GM23338 (cell line): ENCODE data around the gene AIF1L. TPM values are rescaled to one million over a fixed set of nuclear protein-coding genes. Genes with fewer than 3 reads are reported as not detected.

ENCODE experiments used
- ATAC-seq: fragments of 200-7000 bp; cut with Tn5 transposase; 3 replicates; pipeline ENCODE4 v1.9.1; 2020
- DNase-seq: peaks from one replicate; pipeline ENCODE4 v3.0.0-alpha.2; 2015; ENCODE audit warnings: low spot score
- H2AFZ ChIP-seq: fragments of 200-600 bp; sonication (generic); 2 replicates; pipeline ENCODE4 v1.8.0; 2016; ENCODE audit warnings: antibody characterized with exemption, mild to moderate bottlenecking, moderate library complexity
- H3F3A ChIP-seq: fragments of 200-600 bp; sonication (generic); replicated peaks from 2 replicates; pipeline ENCODE4 v1.8.0; 2017; ENCODE audit warnings: antibody characterized with exemption, mixed run types, low read depth
- H3K27ac ChIP-seq: fragments of 200-600 bp; sonication (generic); 2 replicates; pipeline ENCODE4 v1.6.1; 2016; ENCODE audit warnings: low read depth
- H3K27me3 ChIP-seq: fragments of 200-600 bp; sonication (generic); 2 replicates; pipeline ENCODE4 v1.8.0; 2016; ENCODE audit warnings: mild to moderate bottlenecking, mixed run types, moderate library complexity; ENCODE audit not compliant: insufficient read depth
- H3K36me3 ChIP-seq: fragments of 200-600 bp; sonication (generic); 2 replicates; pipeline ENCODE4 v1.8.0; 2016; ENCODE audit warnings: mild to moderate bottlenecking; ENCODE audit not compliant: insufficient read depth
- H3K4me1 ChIP-seq: fragments of 200-600 bp; sonication (generic); 2 replicates; pipeline ENCODE4 v1.8.0; 2016; ENCODE audit warnings: mild to moderate bottlenecking, moderate library complexity; ENCODE audit not compliant: insufficient read depth
- H3K4me2 ChIP-seq: fragments of 200-600 bp; sonication (generic); 2 replicates; pipeline ENCODE4 v1.7.1; 2017; ENCODE audit warnings: mixed run types
- H3K4me3 ChIP-seq: fragments of 200-600 bp; sonication (generic); 2 replicates; pipeline ENCODE4 v1.6.1; 2016; ENCODE audit warnings: mixed run types
- H3K79me2 ChIP-seq: fragments of 200-600 bp; sonication (generic); replicated peaks from 2 replicates; pipeline ENCODE4 v1.8.0; 2017; ENCODE audit warnings: mild to moderate bottlenecking; ENCODE audit not compliant: insufficient read depth
- H3K9me2 ChIP-seq: fragments of 200-600 bp; sonication (generic); 2 replicates; pipeline ENCODE4 v1.8.0; 2017; ENCODE audit not compliant: insufficient read depth
- H4K20me1 ChIP-seq: fragments of 200-600 bp; sonication (generic); replicated peaks from 2 replicates; pipeline ENCODE4 v1.8.0; 2017; ENCODE audit warnings: mild to moderate bottlenecking; ENCODE audit not compliant: insufficient read depth
- H3K27ac Mint-ChIP-seq: 2 replicates; pipeline ENCODE4 v1.8.0; 2020; ENCODE audit warnings: inconsistent platforms, mild to moderate bottlenecking, moderate library complexity, mixed read lengths
- H3K27me3 Mint-ChIP-seq: 3 replicates; pipeline ENCODE4 v1.8.0; 2022; ENCODE audit warnings: low read depth, mild to moderate bottlenecking, moderate library complexity, mixed read lengths, inconsistent platforms; ENCODE audit not compliant: insufficient read depth, poor library complexity
- H3K36me3 Mint-ChIP-seq: 3 replicates; pipeline ENCODE4 v1.8.0; 2021; ENCODE audit warnings: low read depth, mild to moderate bottlenecking, inconsistent platforms, moderate library complexity, mixed read lengths
- H3K4me1 Mint-ChIP-seq: 3 replicates; pipeline ENCODE4 v1.8.0; 2020; ENCODE audit warnings: mild to moderate bottlenecking, inconsistent platforms, mixed read lengths
- H3K4me3 Mint-ChIP-seq: 3 replicates; pipeline ENCODE4 v1.8.0; 2021; ENCODE audit warnings: moderate library complexity, mild to moderate bottlenecking, inconsistent platforms, mixed read lengths
- H3K9me3 Mint-ChIP-seq: 3 replicates; pipeline ENCODE4 v1.8.0; 2020; ENCODE audit warnings: moderate library complexity, mild to moderate bottlenecking, inconsistent platforms, mixed read lengths
- CREB1 ChIP-seq: fragments of 250-450 bp; sonication (Bioruptor Pico); IDR thresholded peaks from 2 replicates; pipeline ENCODE4 v1.5.0; 2020; ENCODE audit warnings: low read depth, mild to moderate bottlenecking, moderate library complexity
- CTCF ChIP-seq, 2 experiments: fragments of 200-600 bp in 1 of 2; sonication (generic) in 1 of 2; conservative IDR thresholded peaks; 2 replicates each; pipeline versions ENCODE4 v1.5.1 to v1.6.1; 2016 to 2017; ENCODE audit warnings: antibody characterized with exemption in 2 of 2, low read depth in 2 of 2, mild to moderate bottlenecking in 2 of 2, moderate library complexity in 1 of 2
- ETS1 ChIP-seq: IDR thresholded peaks from 2 replicates; pipeline ENCODE4 v1.6.1; 2016; ENCODE audit warnings: antibody characterized with exemption
- EZH2 ChIP-seq: fragments of 200-600 bp; sonication (generic); IDR thresholded peaks from one replicate; pipeline ENCODE4 v1.8.0; 2017; ENCODE audit warnings: antibody characterized with exemption, mild to moderate bottlenecking, low read depth; ENCODE audit not compliant: unreplicated experiment
- EZH2phosphoT487 ChIP-seq: fragments of 200-600 bp; sonication (generic); IDR thresholded peaks from one replicate; pipeline ENCODE4 v1.8.1; 2018; ENCODE audit warnings: antibody characterized with exemption; ENCODE audit not compliant: unreplicated experiment
- JUNB ChIP-seq: IDR thresholded peaks from one replicate; pipeline ENCODE4 v1.6.1; 2016; ENCODE audit warnings: antibody characterized with exemption; ENCODE audit not compliant: unreplicated experiment
- NANOG ChIP-seq: IDR thresholded peaks from 2 replicates; pipeline ENCODE4 v1.6.1; 2016; ENCODE audit warnings: antibody characterized with exemption, borderline replicate concordance
- POLR2AphosphoS5 ChIP-seq: IDR thresholded peaks from 2 replicates; pipeline ENCODE4 v1.6.1; 2016; ENCODE audit warnings: antibody characterized with exemption, low read depth
- REST ChIP-seq: IDR thresholded peaks from one replicate; pipeline ENCODE4 v1.6.1; 2018; ENCODE audit warnings: antibody characterized with exemption; ENCODE audit not compliant: unreplicated experiment
- STAT1 ChIP-seq: IDR thresholded peaks from one replicate; pipeline ENCODE4 v1.6.1; 2016; ENCODE audit warnings: antibody characterized with exemption; ENCODE audit not compliant: unreplicated experiment
- ZNF114 ChIP-seq: fragments of 250-450 bp; sonication (Bioruptor Pico); IDR thresholded peaks from 2 replicates; pipeline ENCODE4 v1.5.0; 2020; ENCODE audit warnings: mild to moderate bottlenecking, moderate library complexity
- ZNF331 ChIP-seq: fragments of 250-450 bp; sonication (Bioruptor Pico); IDR thresholded peaks from 2 replicates; pipeline ENCODE4 v1.5.0; 2020; ENCODE audit warnings: low read depth, mild to moderate bottlenecking, moderate library complexity
- ZNF462 ChIP-seq: fragments of 250-450 bp; sonication (Bioruptor Pico); IDR thresholded peaks from 2 replicates; pipeline ENCODE4 v1.5.0; 2020; ENCODE audit warnings: mild to moderate bottlenecking, moderate library complexity
- polyA plus RNA-seq: library from polyadenylated mRNA; unstranded; fragments of >200 nt; fragmentation: Nextera tagmentation; extraction: Ambion mirVana; gene quantifications from 2 replicates; pipeline ENCODE4 v1.2.1, GENCODE V29; 2016
- total RNA-seq: library from RNA; depleted of rRNA; stranded (reverse); fragments of >200 nt; shearing (Covaris generic); gene quantifications from 2 replicates; pipeline ENCODE4 v1.2.3, GENCODE V29; 2014

AIF1L gene
- total and polyA plus RNA-seq, 2 experiments from 2014 or later = 76.4 to 87.8 TPM

- Mint-ChIP-seq H3K4me1 (no peaks in the 10 kb centered on the region; the same call in 2 of the 3 replicates), H3K27me3 (peaks cover 7% of the 10 kb centered on the region), H3K9me3 (no peaks in the 10 kb centered on the region), H3K4me3 (no peak overlapping the region), H3K36me3 (peaks cover 2% of the 10 kb centered on the region; the same call in 1 of the 3 replicates), H3K27ac (no peak overlapping the region)
- no peak for DNase-seq
- Histone ChIP-seq H3K9me2 (no peaks in the 10 kb centered on the region), H3F3A (no peaks in the 10 kb centered on the region), H3K4me3 (no peak overlapping the region), H3K79me2 (no peaks in the 10 kb centered on the region), H3K27ac (no peak overlapping the region), H3K36me3 (no peaks in the 10 kb centered on the region), H3K4me2 (no peak overlapping the region), H3K4me1 (no peaks in the 10 kb centered on the region), H4K20me1 (no peaks in the 10 kb centered on the region), H3K27me3 (no peaks in the 10 kb centered on the region), H2AFZ (no peak overlapping the region)
- ATAC-seq = no peak
- TF ChIP-seq EZH2 (no peak), EZH2phosphoT487 (no peak), REST (no peak), CTCF (conservative IDR thresholded peaks at IDR 0.05; ENCODE audit: low read depth in 2 of 2) (no peak), STAT1 (no peak), ZNF462 (no peak), NANOG (no peak), CREB1 (CRISPR knock-in tag) (no peak), POLR2AphosphoS5 (no peak), ETS1 (no peak), ZNF331 (CRISPR knock-in tag) (no peak), ZNF114 (no peak), JUNB (no peak)
Observed at GRCh38 chr9:131067625-131068024, 28.7 kb upstream of the AIF1L start.
